GM18507 (cell line): ENCODE data around the gene ETV7.
"Not testable (repeated sequence)": the region's sequence is repeated elsewhere in the genome, so short reads cannot be mapped to it uniquely, and the experiment has no call there.

ENCODE experiments used
- DNase-seq: peaks from one replicate; pipeline ENCODE4 v3.0.0; 2011; ENCODE audit warnings: low read depth; ENCODE audit not compliant: insufficient read length; ENCODE audit errors: extremely low spot score
- FAIRE-seq: peaks from 2 replicates; lab custom pipeline; 2011; peaks lifted over from hg19 to GRCh38; lab: Jason Lieb, UNC

ETV7 gene

DNA sequence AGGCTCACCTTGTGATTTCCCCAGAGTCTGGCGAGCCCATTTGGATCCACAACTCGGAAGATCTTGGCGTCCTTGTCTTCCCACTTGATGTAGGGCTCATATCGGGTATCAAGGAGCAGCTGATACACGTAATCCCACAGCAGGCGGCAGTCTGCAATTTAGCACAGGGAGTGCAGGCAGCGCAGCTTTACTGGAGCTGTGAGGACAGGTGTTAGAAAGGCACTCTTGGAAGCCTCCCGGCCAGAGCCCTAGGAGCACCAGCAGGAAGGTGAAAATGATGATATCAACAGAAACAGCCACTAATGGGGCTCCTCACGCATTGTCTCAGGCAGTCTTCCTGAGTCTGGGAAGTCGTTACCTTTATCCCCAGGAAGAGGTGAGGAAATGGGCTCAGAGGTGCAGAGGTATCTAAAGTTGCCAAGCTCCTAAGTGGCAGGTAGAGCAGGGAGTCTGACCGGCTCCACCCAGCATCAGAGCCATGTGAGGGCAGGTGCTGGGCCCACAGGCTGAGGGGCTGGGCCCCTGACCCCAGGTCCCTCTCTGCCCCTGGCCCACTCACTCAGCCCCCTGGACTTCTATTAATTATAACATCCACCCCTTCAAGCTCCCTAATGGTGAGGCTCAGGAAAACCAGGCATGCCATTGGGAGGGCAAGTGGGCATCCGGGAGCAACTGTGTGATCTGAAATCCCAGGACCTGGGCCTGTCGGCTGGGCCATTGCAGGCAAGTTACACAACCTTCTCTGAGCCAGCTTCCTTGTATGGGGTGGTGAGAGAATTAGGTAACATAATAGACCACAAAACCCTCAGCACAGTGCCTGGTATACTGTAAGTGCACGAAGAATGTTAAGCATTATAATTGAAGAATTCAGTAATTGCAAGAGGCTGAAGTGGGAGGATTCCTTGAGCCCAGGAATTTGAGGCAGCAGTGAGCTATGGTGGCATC, 18.3 kb downstream of the ETV7 start:
- DNase-seq (no peak), FAIRE-seq (no peak)

- FAIRE-seq (no peak), DNase-seq (no peak)
Measured at GRCh38 chr6:36368421-36368820, 19.0 kb downstream of the ETV7 start.

DNA sequence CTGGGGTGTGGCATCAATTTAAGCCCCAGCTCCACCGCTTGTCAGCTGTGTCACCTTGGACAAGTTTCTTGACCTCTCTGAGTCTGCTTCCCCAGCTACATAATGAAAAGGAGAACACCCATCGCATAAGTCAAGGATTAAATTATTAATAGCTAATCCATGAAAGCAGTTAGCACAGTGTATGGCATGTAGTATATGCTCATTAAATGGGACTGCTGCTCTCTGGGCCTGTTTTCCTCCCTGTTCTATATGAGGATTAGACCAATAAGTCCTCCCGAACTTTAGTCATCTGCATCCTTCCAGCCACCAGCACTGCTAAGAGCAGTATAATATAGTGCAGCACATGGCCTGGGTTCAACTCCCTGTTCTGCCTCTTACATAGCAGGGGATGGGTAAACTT, 19.7 kb downstream of the ETV7 start:
- DNase-seq (no peak), FAIRE-seq (no peak)

DNA sequence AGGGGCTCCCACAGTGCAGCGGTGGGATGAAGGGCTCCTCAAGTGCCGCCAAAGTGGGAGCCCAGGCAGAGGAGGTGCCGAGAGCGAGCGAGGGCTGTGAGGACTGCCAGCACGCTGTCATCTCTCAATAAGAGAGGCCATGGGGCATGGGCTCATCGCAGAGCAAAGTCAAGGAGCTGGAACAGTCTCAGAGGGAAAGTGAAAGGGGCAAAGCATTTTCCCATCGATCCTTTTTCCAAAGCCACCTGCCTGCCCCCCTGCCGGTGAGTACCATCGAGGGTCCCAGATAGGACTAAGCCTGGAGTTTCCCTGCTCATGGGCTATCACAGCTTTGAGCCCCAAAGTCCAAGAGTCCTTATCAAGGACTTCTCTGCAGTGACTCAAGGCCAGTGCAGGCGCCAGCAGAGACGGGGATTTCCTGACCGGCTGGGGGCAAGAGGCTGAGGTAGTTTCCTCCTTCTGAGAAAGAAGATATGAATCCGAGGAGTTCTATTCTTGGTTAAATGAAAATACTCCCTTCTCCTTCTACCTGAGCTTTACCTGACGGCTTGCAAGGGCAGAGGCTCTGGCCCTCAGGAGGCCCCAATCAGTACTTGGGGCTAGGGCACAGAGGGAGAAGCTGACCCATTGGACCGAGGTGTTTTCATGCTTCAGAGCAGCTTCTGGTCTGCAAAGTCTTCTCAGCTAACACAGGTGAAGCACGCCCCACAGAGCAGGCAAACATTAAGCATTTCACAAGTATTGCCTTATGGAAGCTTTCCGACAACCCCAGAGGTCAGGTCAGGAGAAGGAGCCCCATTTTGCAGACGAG, 22.6 kb downstream of the ETV7 start:
- FAIRE-seq (peak; percentile 80), DNase-seq (no peak)

- not testable (repeated sequence) for FAIRE-seq, DNase-seq
Measured at GRCh38 chr6:36364061-36364635, 23.3 kb downstream of the ETV7 start.

DNA sequence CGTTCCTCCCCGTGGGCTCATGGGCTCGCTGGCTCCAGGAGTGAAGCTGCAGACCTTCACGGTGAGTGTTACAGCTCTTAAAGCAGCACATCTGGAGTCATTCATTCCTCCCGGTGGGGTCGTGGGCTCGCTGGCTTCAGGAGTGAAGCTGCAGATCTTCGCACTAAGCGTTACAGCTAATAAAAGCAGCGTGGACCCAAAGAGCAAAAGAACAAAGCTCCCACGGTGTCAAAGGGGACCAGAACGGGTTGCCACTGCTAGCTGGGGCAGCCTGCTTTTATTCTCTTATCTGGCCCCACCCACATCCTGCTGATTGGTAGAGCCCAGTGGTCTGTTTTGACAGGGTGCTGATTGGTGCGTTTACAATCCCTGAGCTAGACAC, 24.1 kb downstream of the ETV7 start:
- not testable (repeated sequence) for DNase-seq, FAIRE-seq

DNA sequence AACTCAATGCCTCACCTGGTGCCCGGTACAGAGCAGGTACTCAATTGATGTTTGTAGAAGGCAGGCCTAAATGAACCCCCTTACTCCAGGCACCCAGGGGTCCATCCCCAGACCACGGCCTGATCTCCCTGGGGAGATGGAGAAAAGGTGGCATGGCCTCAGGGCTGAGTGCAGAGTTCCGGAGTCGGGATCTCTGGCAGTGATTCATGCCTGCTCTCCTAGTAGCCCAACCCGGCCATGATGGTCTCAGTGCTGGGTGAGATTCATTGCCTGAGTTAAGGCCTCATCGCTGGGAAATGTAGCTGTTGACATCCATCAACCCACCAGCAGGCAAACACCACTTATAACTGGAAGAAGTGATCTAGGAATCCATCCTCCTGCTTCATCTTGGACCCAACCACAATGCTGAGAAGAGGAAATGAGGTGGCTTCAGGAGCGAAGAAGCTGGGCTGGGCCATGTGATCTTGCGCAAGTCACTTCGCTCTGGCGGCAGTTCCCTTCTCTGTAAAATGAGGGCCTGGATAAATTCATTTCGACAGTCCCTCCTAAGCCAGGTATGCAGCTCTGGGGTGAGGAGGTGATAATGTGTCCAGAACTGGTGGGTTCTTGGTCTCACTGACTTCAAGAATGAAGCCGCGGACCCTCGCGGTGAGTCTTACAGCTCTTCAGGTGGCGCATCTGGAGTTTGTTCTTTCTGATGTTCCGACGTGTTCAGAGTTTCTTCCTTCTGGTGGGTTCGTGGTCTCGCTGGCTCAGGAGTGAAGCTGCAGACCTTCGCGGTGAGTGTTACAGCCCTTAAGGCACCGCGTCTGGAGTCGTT, 24.7 kb downstream of the ETV7 start:
- no peak for DNase-seq
- no peak for FAIRE-seq

- FAIRE-seq (no peak), DNase-seq (no peak)
Measured at GRCh38 chr6:36361071-36361470, 26.4 kb downstream of the ETV7 start.

- FAIRE-seq = peak; percentile 81
- DNase-seq = peak; percentile 62
Measured at GRCh38 chr6:36360241-36361054, 27.0 kb downstream of the ETV7 start.

GRCh38 chr6:36358226-36358915, 29.1 kb downstream of the ETV7 start:
- DNase-seq (no peak), FAIRE-seq (peak; percentile 80)

DNA sequence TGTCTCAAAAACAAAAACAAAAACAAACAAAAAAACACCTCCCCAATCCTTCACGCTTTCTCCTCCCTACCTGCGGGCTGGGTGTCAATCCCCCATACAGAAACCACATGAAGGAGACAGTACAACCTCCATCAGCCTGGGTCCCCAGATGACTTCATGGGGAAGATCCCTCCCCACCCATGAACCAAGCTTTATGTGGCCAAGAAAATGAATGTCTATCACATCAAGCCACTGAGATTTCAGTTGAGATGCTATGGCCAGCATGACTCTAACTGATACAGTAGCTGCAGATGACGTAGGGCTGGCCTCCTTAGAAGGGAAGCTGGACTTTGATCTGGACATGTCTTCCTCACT, 29.6 kb downstream of the ETV7 start:
- DNase-seq (no peak), FAIRE-seq (peak; percentile 61)

- no peak for FAIRE-seq
Measured at GRCh38 chr6:36355819-36356218, 31.6 kb downstream of the ETV7 start.

GRCh38 chr6:36353411-36353915, 34.0 kb downstream of the ETV7 start:
- FAIRE-seq = no peak
- DNase-seq = no peak

More at GRCh38 chr6:36355819-36356218, 31.6 kb downstream of the ETV7 start:
- no peak for DNase-seq

DNA sequence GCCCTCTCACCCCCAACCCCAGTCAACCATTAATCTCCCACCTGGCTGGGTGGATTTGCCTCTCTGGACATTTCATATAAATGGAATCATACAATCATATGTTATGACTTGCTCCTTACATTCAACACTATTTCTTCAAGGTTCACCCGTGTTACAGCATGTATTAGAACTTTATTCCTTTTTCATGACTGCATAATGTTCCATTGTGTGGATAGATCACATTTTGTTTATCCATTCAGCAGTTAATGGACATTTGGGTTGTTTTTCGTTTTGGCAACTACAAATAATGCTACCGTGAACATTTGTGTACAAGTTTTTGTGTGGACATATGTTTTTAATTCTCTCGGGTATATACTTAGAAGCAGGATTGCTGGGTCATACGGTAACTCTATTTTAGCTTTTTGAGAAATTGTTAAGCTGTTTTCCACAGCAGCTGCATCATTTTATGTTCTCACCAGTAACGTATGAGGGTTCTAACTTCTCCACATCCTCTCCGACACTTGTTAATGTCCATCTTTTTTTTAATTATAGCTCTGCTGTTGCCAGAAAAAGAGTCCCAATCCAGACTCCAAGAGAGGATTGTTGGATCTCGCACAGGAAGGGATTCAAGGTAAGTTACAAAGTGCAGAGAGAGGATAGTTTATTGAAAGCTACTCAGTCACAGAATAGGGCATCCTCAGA, 34.9 kb downstream of the ETV7 start:
- FAIRE-seq (no peak), DNase-seq (no peak)

DNA sequence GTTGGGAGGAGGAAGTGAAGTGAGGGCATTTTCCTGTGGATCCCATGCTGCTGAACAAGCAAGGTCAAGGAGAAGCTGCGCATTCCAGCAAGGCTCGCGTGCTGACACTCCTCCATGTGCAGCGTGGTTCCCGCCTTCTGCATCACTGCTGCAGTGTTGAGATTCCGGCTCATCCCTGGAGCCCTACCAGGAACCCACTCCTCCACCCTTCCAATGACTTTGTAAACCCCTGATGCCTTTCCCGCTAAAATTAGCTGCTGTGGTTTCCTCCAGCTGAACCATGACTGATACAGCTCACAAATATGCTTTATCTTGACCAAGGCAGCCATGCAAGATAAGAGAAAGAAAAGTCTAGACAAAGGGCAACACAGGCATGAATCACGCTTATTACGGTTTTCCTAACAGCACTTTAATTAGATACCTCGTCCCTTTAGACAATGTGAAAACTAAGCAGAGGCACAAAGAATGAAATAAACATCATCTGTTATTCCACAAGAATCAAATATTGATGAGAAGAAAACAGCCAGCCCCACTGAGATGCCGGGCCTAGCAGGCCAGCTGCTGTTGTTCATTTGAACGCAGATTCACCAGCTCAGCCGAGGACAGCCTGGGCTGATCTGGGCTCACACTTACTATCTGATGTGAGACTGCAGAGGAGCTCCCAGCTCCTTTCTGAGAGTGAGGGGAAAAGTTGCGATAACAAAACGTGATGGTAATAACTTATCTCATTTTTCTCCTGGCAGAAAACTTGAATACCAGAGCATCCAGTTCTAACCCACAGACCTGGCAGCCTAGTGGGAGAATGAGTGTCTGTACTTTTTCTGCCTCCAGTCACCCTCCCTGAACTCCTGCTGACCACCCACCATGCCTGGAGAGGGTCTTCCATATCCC, 36.5 kb downstream of the ETV7 start:
- FAIRE-seq = no peak
- DNase-seq = no peak

DNA sequence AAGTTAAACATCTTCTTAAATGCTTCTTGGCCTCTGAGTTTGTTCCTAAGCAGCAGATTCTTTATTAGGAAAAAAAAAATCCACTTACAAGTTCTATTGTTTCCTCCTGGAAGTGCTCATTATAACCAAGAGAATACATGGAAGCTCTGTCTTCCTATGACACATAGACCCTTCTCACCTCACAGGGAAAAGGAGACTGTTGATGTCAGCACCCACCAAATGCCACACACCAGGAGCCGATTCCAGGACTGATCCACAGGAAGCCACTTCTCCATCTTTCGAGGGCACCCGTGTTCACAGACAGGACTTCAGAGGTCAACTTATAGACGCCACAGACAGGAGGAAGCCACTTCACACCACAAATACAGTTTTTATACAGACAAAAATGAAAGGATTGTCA, 37.4 kb downstream of the ETV7 start:
- FAIRE-seq = no peak
- no peak for DNase-seq
